Natural killer cell treated with Interleukin-12 subunit alpha and Interleukin-12 subunit beta and Interleukin-15 and Interleukin-18, amount 100 ng/mL, for 72 hours (primary cell): ENCODE data around the gene SFXN3. TPM values are rescaled to one million over a fixed set of nuclear protein-coding genes. Genes with fewer than 3 reads are reported as not detected.

Experiments
- ATAC-seq, 2 donors: fragments of 150-1000 bp; cut with Tn5 transposase in 1 of 2; sonication (Bioruptor Pico), chemical (Tn5 transposase) in 1 of 2; 2 replicates each; pipeline ENCODE4 v1.10.0; 2021
- DNase-seq: peaks from one replicate; pipeline ENCODE4 v3.0.0; 2022; ENCODE audit warnings: low spot score
- H3K27ac Mint-ChIP-seq, 2 donors: 1 replicate in 1 of 2; 2 replicates in 1 of 2; pipeline ENCODE4 v1.8.0; 2022; ENCODE audit warnings: mixed read lengths in 2 of 2, mild to moderate bottlenecking in 1 of 2, moderate library complexity in 1 of 2
- H3K27me3 Mint-ChIP-seq, 2 donors: 1 replicate in 1 of 2; 2 replicates in 1 of 2; pipeline ENCODE4 v1.8.0; 2022; ENCODE audit warnings: mixed read lengths in 2 of 2
- H3K36me3 Mint-ChIP-seq: one replicate; pipeline ENCODE4 v1.8.0; 2022; ENCODE audit warnings: mixed read lengths
- H3K4me1 Mint-ChIP-seq, 2 donors: 1 replicate in 1 of 2; 2 replicates in 1 of 2; pipeline ENCODE4 v1.8.0; 2022; ENCODE audit warnings: low read depth in 2 of 2, mixed read lengths in 2 of 2, mild to moderate bottlenecking in 1 of 2
- H3K4me3 Mint-ChIP-seq: one replicate; pipeline ENCODE4 v1.8.0; 2022; ENCODE audit warnings: mixed read lengths
- H3K9me3 Mint-ChIP-seq: 2 replicates; pipeline ENCODE4 v1.8.0; 2022; ENCODE audit warnings: mixed read lengths
- total RNA-seq, 2 donors: library from RNA; stranded (reverse); gene quantifications; one replicate each; pipeline ENCODE4 v1.2.3, GENCODE V29; 2022

Gene SFXN3
- total RNA-seq, 2 donors from 2014 or later: 12.5 to 21.1 TPM

GRCh38 chr10:101066146-101066895 lies 35.3 kb downstream of the SFXN3 start:
- Mint-ChIP-seq H3K9me3 (no peaks in the 10 kb centered on the region), H3K27me3 (peaks cover 14 to 20% of the 10 kb centered on the region in 2 donors), H3K36me3 (no peaks in the 10 kb centered on the region), H3K4me1 (peaks cover 10 to 14% of the 10 kb centered on the region in 2 donors), H3K4me3 (peak overlapping the region; percentile 34), H3K27ac (no peak overlapping the region)
- ATAC-seq (no peak), DNase-seq (no peak)

GRCh38 chr10:101066896-101067355 lies 35.9 kb downstream of the SFXN3 start:
- Mint-ChIP-seq H3K4me1 (peaks cover 8 to 13% of the 10 kb centered on the region in 2 donors), H3K9me3 (no peaks in the 10 kb centered on the region), H3K36me3 (no peaks in the 10 kb centered on the region), H3K27me3 (peaks cover 18 to 24% of the 10 kb centered on the region in 2 donors), H3K27ac (no peak overlapping the region), H3K4me3 (peak overlapping the region; percentile 80)
- DNase-seq (no peak), ATAC-seq (no peak)

GRCh38 chr10:101067356-101068083 lies 36.5 kb downstream of the SFXN3 start:
- no peak overlapping the region for H3K27ac Mint-ChIP-seq
- H3K27me3 Mint-ChIP-seq: peaks cover 21 to 30% of the 10 kb centered on the region in 2 donors
- ATAC-seq: peak; percentile 73 to 74
- peak; percentile 80 for DNase-seq
- no peaks in the 10 kb centered on the region for H3K36me3 Mint-ChIP-seq
- H3K9me3 Mint-ChIP-seq: no peaks in the 10 kb centered on the region
- peak overlapping the region; percentile 80 for H3K4me3 Mint-ChIP-seq
- peaks cover 5 to 11% of the 10 kb centered on the region in 2 donors for H3K4me1 Mint-ChIP-seq

GRCh38 chr10:101069441-101069840 lies 38.4 kb downstream of the SFXN3 start:
- Mint-ChIP-seq H3K27me3 (peaks cover 29 to 43% of the 10 kb centered on the region in 2 donors), H3K36me3 (no peaks in the 10 kb centered on the region), H3K4me3 (no peak overlapping the region), H3K4me1 (peaks cover 4 to 7% of the 10 kb centered on the region in 2 donors), H3K27ac (no peak overlapping the region), H3K9me3 (no peaks in the 10 kb centered on the region)
- no peak for ATAC-seq
- DNase-seq: no peak

GRCh38 chr10:101070098-101070497 lies 39.1 kb downstream of the SFXN3 start:
- peak overlapping the region in 1 of 2 donors; percentile 56 for H3K27ac Mint-ChIP-seq
- no peak for DNase-seq
- no peaks in the 10 kb centered on the region for H3K9me3 Mint-ChIP-seq
- no peaks in the 10 kb centered on the region for H3K36me3 Mint-ChIP-seq
- peaks cover 4 to 7% of the 10 kb centered on the region in 2 donors for H3K4me1 Mint-ChIP-seq
- H3K4me3 Mint-ChIP-seq: no peak overlapping the region
- peaks cover 25 to 38% of the 10 kb centered on the region in 2 donors for H3K27me3 Mint-ChIP-seq
- no peak for ATAC-seq

GRCh38 chr10:101071267-101071884 lies 40.3 kb downstream of the SFXN3 start:
- no peaks in the 10 kb centered on the region for H3K9me3 Mint-ChIP-seq
- peaks cover 0 to 4% of the 10 kb centered on the region in 2 donors for H3K4me1 Mint-ChIP-seq
- ATAC-seq: no peak
- no peak for DNase-seq
- no peak overlapping the region for H3K27ac Mint-ChIP-seq
- H3K36me3 Mint-ChIP-seq: no peaks in the 10 kb centered on the region
- peaks cover 33 to 39% of the 10 kb centered on the region in 2 donors for H3K27me3 Mint-ChIP-seq
- no peak overlapping the region for H3K4me3 Mint-ChIP-seq

GRCh38 chr10:101071885-101072433 lies 40.9 kb downstream of the SFXN3 start:
- Mint-ChIP-seq H3K4me3 (no peak overlapping the region), H3K36me3 (no peaks in the 10 kb centered on the region), H3K27ac (no peak overlapping the region), H3K27me3 (peaks cover 34 to 45% of the 10 kb centered on the region in 2 donors), H3K4me1 (peaks cover 0 to 4% of the 10 kb centered on the region in 2 donors), H3K9me3 (no peaks in the 10 kb centered on the region)
- no peak for ATAC-seq
- DNase-seq: no peak

- no peak for DNase-seq
- Mint-ChIP-seq H3K27ac (no peak overlapping the region), H3K4me1 (peaks cover 0 to 4% of the 10 kb centered on the region in 2 donors), H3K4me3 (no peak overlapping the region), H3K9me3 (no peaks in the 10 kb centered on the region), H3K36me3 (no peaks in the 10 kb centered on the region), H3K27me3 (peaks cover 36 to 47% of the 10 kb centered on the region in 2 donors)
- no peak for ATAC-seq
These were observed 41.9 kb downstream of the SFXN3 start for GRCh38 chr10:101072923-101073322.

- H3K4me1 Mint-ChIP-seq: peaks cover 0 to 4% of the 10 kb centered on the region in 2 donors
- H3K36me3 Mint-ChIP-seq: no peaks in the 10 kb centered on the region
- H3K9me3 Mint-ChIP-seq: no peaks in the 10 kb centered on the region
- peaks cover 40 to 54% of the 10 kb centered on the region in 2 donors for H3K27me3 Mint-ChIP-seq
- no peak for DNase-seq
- H3K27ac Mint-ChIP-seq: no peak overlapping the region
- no peak overlapping the region for H3K4me3 Mint-ChIP-seq
- no peak for ATAC-seq
These were observed 42.6 kb downstream of the SFXN3 start for GRCh38 chr10:101073631-101074030.

- no peak overlapping the region for H3K27ac Mint-ChIP-seq
These were observed 44.7 kb downstream of the SFXN3 start for GRCh38 chr10:101075775-101076174.

GRCh38 chr10:101076630-101077029 lies 45.6 kb downstream of the SFXN3 start:
- peaks cover 53 to 75% of the 10 kb centered on the region in 2 donors for H3K27me3 Mint-ChIP-seq
- H3K9me3 Mint-ChIP-seq: no peaks in the 10 kb centered on the region
- DNase-seq (no peak), ATAC-seq (no peak)
- H3K4me1 Mint-ChIP-seq: peaks cover 0 to 4% of the 10 kb centered on the region in 2 donors
- no peaks in the 10 kb centered on the region for H3K36me3 Mint-ChIP-seq
- no peak overlapping the region for H3K27ac Mint-ChIP-seq
- H3K4me3 Mint-ChIP-seq: no peak overlapping the region

More at GRCh38 chr10:101075775-101076174, 44.7 kb downstream of the SFXN3 start:
- no peak overlapping the region for H3K4me3 Mint-ChIP-seq
- H3K36me3 Mint-ChIP-seq: no peaks in the 10 kb centered on the region
- no peaks in the 10 kb centered on the region for H3K9me3 Mint-ChIP-seq
- H3K27me3 Mint-ChIP-seq: peaks cover 47 to 69% of the 10 kb centered on the region in 2 donors
- ATAC-seq (no peak), DNase-seq (no peak)
- H3K4me1 Mint-ChIP-seq: peaks cover 0 to 4% of the 10 kb centered on the region in 2 donors

GRCh38 chr10:101079874-101080273 lies 48.8 kb downstream of the SFXN3 start:
- no peaks in the 10 kb centered on the region for H3K36me3 Mint-ChIP-seq
- H3K27me3 Mint-ChIP-seq: peaks cover 50 to 59% of the 10 kb centered on the region in 2 donors
- no peak overlapping the region for H3K27ac Mint-ChIP-seq
- peak; percentile 42 for DNase-seq
- H3K9me3 Mint-ChIP-seq: no peaks in the 10 kb centered on the region
- no peak overlapping the region for H3K4me3 Mint-ChIP-seq
- no peak for ATAC-seq
- no peaks in the 10 kb centered on the region for H3K4me1 Mint-ChIP-seq
